Right renal pelvis (tissue), 4 donors: ENCODE results near the gene KRTAP2-3. TPM values are rescaled to one million over a fixed set of nuclear protein-coding genes. Genes with fewer than 3 reads are reported as not detected.

ENCODE experiments used
- polyA plus RNA-seq, 4 donors: library from polyadenylated mRNA; unstranded; fragments of 120-200 nt; gene quantifications; one replicate each; pipeline ENCODE4 v1.2.1, GENCODE V29; 2013; ENCODE audit not compliant: insufficient read length in 4 of 4

Gene KRTAP2-3
- polyA plus RNA-seq, 4 donors = not detected

Other genes starting within 250 kb of the KRTAP2-3 start
- 10 to 100 TPM; 49.9 to 71.7 (median 53.5) TPM for gene KRT10, start 237.5 kb downstream of the KRTAP2-3 start, polyA plus RNA-seq
- under 1 TPM in 1 of 4 donors, not detected in 3; 0.12 TPM for gene KRT12, start 192.9 kb downstream of the KRTAP2-3 start, polyA plus RNA-seq
- gene KRT20, start 174.9 kb downstream of the KRTAP2-3 start, polyA plus RNA-seq = under 1 TPM in 3 of 4 donors, not detected in 1; 0.08 to 1.00 (median 0.77) TPM
- 1 to 10 TPM in 3 of 4 donors, under 1 TPM in 1; 0.66 to 2.4 (median 1.8) TPM for gene KRT23, start 122.5 kb downstream of the KRTAP2-3 start, polyA plus RNA-seq
- gene KRT39, start 93.2 kb downstream of the KRTAP2-3 start, polyA plus RNA-seq = not detected
- gene KRT40, start 75.8 kb downstream of the KRTAP2-3 start, polyA plus RNA-seq = under 1 TPM in 1 of 4 donors, not detected in 3; 0.03 TPM
- not detected for gene KRTAP3-3, start 66.0 kb downstream of the KRTAP2-3 start, polyA plus RNA-seq
- not detected for gene KRTAP3-2, start 60.2 kb downstream of the KRTAP2-3 start, polyA plus RNA-seq
- not detected for gene KRTAP3-1, start 51.0 kb downstream of the KRTAP2-3 start, polyA plus RNA-seq
- not detected for gene KRTAP1-5, start 32.9 kb downstream of the KRTAP2-3 start, polyA plus RNA-seq
- gene KRTAP1-4, start 29.9 kb downstream of the KRTAP2-3 start, polyA plus RNA-seq = not detected
- gene KRTAP1-3, start 25.2 kb downstream of the KRTAP2-3 start, polyA plus RNA-seq = not detected
- gene KRTAP1-1, start 18.7 kb downstream of the KRTAP2-3 start, polyA plus RNA-seq = not detected
- gene KRTAP2-1, start 12.8 kb downstream of the KRTAP2-3 start, polyA plus RNA-seq = not detected
- not detected for gene KRTAP2-2, start 4.9 kb downstream of the KRTAP2-3 start, polyA plus RNA-seq
- gene KRTAP2-4, start 5.8 kb upstream of the KRTAP2-3 start, polyA plus RNA-seq = not detected
- gene KRTAP4-7, start 24.0 kb upstream of the KRTAP2-3 start, polyA plus RNA-seq = not detected
- gene KRTAP4-8, start 38.0 kb upstream of the KRTAP2-3 start, polyA plus RNA-seq = not detected
- not detected for gene KRTAP4-16, start 42.1 kb upstream of the KRTAP2-3 start, polyA plus RNA-seq
- not detected for gene KRTAP4-9, start 45.3 kb upstream of the KRTAP2-3 start, polyA plus RNA-seq
- gene KRTAP4-11, start 58.3 kb upstream of the KRTAP2-3 start, polyA plus RNA-seq = not detected
- not detected for gene KRTAP4-12, start 64.1 kb upstream of the KRTAP2-3 start, polyA plus RNA-seq
- gene KRTAP4-6, start 80.4 kb upstream of the KRTAP2-3 start, polyA plus RNA-seq = not detected
- gene KRTAP4-5, start 89.7 kb upstream of the KRTAP2-3 start, polyA plus RNA-seq = not detected
- not detected for gene KRTAP4-4, start 100.6 kb upstream of the KRTAP2-3 start, polyA plus RNA-seq
- not detected for gene KRTAP4-3, start 108.1 kb upstream of the KRTAP2-3 start, polyA plus RNA-seq
- not detected for gene KRTAP4-2, start 118.1 kb upstream of the KRTAP2-3 start, polyA plus RNA-seq
- gene KRTAP4-1, start 124.8 kb upstream of the KRTAP2-3 start, polyA plus RNA-seq = not detected
- gene KRTAP9-1, start 129.8 kb upstream of the KRTAP2-3 start, polyA plus RNA-seq = not detected
- not detected for gene KRTAP9-2, start 166.5 kb upstream of the KRTAP2-3 start, polyA plus RNA-seq
- not detected for gene KRTAP9-3, start 172.3 kb upstream of the KRTAP2-3 start, polyA plus RNA-seq
- gene KRTAP9-8, start 177.9 kb upstream of the KRTAP2-3 start, polyA plus RNA-seq = not detected
- not detected for gene KRTAP9-4, start 189.6 kb upstream of the KRTAP2-3 start, polyA plus RNA-seq
- gene KRTAP9-9, start 195.3 kb upstream of the KRTAP2-3 start, polyA plus RNA-seq = not detected
- under 1 TPM in 1 of 4 donors, not detected in 3; 0.05 TPM for gene KRTAP9-6, start 205.3 kb upstream of the KRTAP2-3 start, polyA plus RNA-seq
- gene KRTAP9-7, start 215.6 kb upstream of the KRTAP2-3 start, polyA plus RNA-seq = not detected
- not detected for gene KRTAP29-1, start 242.7 kb upstream of the KRTAP2-3 start, polyA plus RNA-seq
- gene KRTAP16-1, start 249.2 kb upstream of the KRTAP2-3 start, polyA plus RNA-seq = not detected